D721Med (cell line): ENCODE measurements around the gene EGFL7.

Experiments
- DNase-seq: peaks from one replicate; pipeline ENCODE4 v3.0.0; 2011; ENCODE audit warnings: low spot score; ENCODE audit not compliant: insufficient read length
- FAIRE-seq: peaks from 2 replicates; lab custom pipeline; 2011; peaks lifted over from hg19 to GRCh38; lab: Jason Lieb, UNC
- CTCF ChIP-seq: IDR thresholded peaks from 2 replicates; pipeline ENCODE4 v1.5.1; 2012; ENCODE audit warnings: mild to moderate bottlenecking, control low read depth; ENCODE audit not compliant: insufficient read depth; ENCODE audit errors: missing control alignments

Gene EGFL7

GRCh38 chr9:136684339-136684738, 21.6 kb downstream of the EGFL7 start:
- no peak for DNase-seq
- TF ChIP-seq CTCF = no peak
- no peak for FAIRE-seq

GRCh38 chr9:136684799-136685198, 22.1 kb downstream of the EGFL7 start:
- DNase-seq (no peak), FAIRE-seq (no peak)
- no peak for TF ChIP-seq CTCF

- TF ChIP-seq CTCF = no peak
- no peak for DNase-seq
- no peak for FAIRE-seq
Observed at GRCh38 chr9:136685216-136685615, 22.5 kb downstream of the EGFL7 start.

GRCh38 chr9:136685790-136686533, 23.2 kb downstream of the EGFL7 start:
- FAIRE-seq = no peak

GRCh38 chr9:136686534-136686793, 23.7 kb downstream of the EGFL7 start:
- DNase-seq = no peak
- no peak for FAIRE-seq
- no peak for TF ChIP-seq CTCF

More at GRCh38 chr9:136685790-136686533, 23.2 kb downstream of the EGFL7 start:
- DNase-seq = no peak
- no peak for TF ChIP-seq CTCF

GRCh38 chr9:136686794-136687711, 24.3 kb downstream of the EGFL7 start, which contains the start of gene AGPAT2:
AGPAT2 (minus strand) TSS chr9:136687457; CDS start chr9:136687357, 100 bp downstream.
- DNase-seq (peak; percentile 99), FAIRE-seq (no peak)
- TF ChIP-seq CTCF = no peak
